C4-2B (cell line): ENCODE results near the gene PRUNE2.
A peak's percentile ranks its signal among the peaks of the same experiment; 100 is the strongest.
"Not testable (repeated sequence)": the region's sequence is repeated elsewhere in the genome, so short reads cannot be mapped to it uniquely, and the experiment has no call there.

Source experiments
- H3K27ac ChIP-seq: fragments of 450-650 bp; 2 replicates; pipeline ENCODE4 v1.5.1; 2017
- ZFX ChIP-seq: fragments of 450-650 bp; IDR thresholded peaks from 2 replicates; pipeline ENCODE4 v1.6.1; 2017
- TF ChIP-seq, protein P1 (sequence below): fragments of 450-650 bp; conservative IDR thresholded peaks from 2 replicates; pipeline ENCODE4 v1.5.1; 2017; ENCODE audit warnings: mild to moderate bottlenecking

The PRUNE2 gene

DNA sequence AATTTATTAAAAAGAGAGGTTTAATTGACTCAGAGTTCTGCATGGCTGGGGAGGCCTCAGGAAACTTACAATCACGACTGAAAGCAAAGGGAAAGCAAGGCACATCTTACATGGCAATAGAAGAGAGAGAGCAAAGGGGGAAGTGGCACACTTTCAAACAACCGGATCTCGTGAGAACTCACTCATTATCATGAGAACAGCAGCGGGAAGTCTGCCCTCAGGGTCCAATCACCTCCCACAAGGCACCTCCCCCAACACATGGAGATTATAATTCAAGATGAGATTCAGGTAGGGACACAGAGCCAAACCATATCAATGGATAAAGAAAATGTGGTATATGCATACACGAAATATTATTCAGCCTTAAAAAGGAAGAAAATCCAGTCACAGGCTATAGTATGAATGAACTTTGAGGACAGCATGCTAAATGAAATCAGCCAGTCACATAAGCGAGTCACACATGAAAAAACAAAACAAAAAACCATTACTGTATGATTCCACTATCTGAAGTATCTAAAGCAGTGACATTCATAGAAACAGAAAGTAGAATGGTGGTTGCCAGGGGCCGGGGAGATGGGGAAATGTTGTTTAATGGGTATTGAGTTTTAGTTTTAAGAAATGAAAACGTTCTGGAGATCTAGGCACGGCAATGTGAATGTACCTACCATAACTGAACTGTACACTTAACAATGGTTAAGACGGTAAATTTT, 225.0 kb downstream of the PRUNE2 start:
- no peak overlapping the region for H3K27ac ChIP-seq
- TF ChIP-seq, protein P1, sequence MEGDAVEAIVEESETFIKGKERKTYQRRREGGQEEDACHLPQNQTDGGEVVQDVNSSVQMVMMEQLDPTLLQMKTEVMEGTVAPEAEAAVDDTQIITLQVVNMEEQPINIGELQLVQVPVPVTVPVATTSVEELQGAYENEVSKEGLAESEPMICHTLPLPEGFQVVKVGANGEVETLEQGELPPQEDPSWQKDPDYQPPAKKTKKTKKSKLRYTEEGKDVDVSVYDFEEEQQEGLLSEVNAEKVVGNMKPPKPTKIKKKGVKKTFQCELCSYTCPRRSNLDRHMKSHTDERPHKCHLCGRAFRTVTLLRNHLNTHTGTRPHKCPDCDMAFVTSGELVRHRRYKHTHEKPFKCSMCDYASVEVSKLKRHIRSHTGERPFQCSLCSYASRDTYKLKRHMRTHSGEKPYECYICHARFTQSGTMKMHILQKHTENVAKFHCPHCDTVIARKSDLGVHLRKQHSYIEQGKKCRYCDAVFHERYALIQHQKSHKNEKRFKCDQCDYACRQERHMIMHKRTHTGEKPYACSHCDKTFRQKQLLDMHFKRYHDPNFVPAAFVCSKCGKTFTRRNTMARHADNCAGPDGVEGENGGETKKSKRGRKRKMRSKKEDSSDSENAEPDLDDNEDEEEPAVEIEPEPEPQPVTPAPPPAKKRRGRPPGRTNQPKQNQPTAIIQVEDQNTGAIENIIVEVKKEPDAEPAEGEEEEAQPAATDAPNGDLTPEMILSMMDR: no peak
- TF ChIP-seq ZFX: no peak

DNA sequence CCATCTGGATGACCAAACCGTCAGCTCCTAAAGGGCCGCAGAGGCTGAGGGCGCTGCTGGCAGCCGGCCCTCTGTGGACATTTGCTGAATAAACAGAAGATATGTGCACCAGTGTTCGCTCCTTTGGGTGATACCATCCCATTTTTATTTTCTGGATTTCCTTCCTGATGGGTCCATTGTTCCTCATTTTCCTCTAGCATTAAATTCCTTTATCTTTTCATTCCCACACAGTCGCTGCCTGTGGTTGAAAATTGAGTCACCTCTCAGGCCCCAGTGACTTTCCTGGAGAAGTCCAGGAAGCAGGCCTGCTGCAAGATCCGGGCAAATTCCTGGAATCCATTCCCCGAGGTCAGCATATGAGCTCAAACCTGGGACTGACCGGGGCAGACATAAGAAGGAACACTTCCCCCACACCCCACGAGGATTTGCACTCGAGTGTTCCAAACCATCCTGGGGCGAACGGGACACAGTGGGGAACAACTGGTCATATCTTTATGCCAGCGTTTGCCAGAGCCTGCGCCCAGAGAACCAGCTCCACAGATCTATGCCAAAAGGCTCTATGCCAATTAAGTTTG, 228.3 kb downstream of the PRUNE2 start:
- TF ChIP-seq, protein P1: no peak
- peak; percentile 33; the same call in 1 of the 2 replicates for TF ChIP-seq ZFX
- peak overlapping the region; percentile 84 for H3K27ac ChIP-seq

DNA sequence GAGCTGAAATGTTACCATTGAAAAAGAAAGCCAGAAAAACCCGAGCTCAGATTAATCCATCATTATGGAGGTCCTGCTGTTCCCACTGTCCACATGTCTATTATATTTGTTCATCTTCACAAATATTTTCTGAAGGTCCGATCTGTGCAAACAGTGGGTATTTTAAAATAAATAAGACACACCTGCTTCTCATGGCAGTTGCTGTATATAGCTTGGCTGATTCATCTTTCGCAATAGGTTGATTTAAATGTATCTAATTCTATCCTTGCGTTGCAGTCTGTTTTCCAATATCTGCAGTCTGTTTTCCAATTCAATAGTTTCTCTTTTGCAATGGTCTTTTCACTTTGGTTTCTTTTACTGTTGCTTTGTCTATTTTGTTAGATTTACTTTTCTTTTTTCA, 229.1 kb downstream of the PRUNE2 start:
- H3K27ac ChIP-seq: 0 out of 2 replicates have a peak overlapping the region, but pooled peaks have one; percentile 84

DNA sequence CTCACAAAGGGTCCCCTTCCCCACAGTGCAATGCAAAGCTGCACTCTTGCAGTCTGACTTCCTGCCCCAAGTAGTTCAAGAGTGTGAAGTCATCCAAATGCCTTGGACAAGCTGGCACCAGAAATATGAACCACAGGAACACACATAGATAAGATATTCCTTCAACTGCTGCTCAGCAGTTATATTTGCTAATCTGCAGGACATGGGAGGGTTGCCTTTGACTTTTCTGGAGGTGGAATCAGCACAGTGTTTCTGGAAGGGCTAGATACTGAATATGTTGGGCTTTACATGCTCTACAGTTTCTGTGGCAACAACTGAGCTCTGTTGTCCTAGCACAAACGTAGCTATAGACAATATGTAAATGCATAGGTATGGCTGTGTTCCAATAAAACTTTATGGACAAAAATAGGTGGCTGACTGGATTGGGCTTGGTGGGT, 238.4 kb downstream of the PRUNE2 start:
- TF ChIP-seq, protein P1: no peak
- TF ChIP-seq ZFX: no peak
- H3K27ac ChIP-seq: no peak overlapping the region

More for the DNA sequence above, 229.1 kb downstream of the PRUNE2 start:
- TF ChIP-seq, protein P1: no peak
- no peak for TF ChIP-seq ZFX

DNA sequence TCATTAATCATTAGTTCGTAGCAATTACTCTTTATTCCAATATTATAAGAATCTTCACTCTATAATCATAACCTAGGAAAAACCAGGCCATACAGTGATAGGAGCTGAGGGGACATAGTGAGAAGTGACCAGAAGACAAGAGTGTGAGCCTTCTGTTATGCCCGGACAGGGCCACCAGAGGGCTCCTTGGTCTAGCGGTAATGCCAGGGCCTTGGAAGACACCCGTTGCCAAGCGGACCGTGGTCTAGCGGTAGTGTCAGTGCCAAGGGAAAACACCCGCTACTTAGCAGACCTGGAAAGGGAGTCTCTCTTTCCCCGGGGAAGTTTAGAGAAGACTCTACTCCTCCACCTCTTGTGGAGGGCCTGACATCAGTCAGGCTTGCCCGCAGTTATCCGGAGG, 239.9 kb downstream of the PRUNE2 start:
- H3K27ac ChIP-seq: not testable (repeated sequence)
- TF ChIP-seq, protein P1: peak; percentile 28; the same call in 1 of the 2 replicates

DNA sequence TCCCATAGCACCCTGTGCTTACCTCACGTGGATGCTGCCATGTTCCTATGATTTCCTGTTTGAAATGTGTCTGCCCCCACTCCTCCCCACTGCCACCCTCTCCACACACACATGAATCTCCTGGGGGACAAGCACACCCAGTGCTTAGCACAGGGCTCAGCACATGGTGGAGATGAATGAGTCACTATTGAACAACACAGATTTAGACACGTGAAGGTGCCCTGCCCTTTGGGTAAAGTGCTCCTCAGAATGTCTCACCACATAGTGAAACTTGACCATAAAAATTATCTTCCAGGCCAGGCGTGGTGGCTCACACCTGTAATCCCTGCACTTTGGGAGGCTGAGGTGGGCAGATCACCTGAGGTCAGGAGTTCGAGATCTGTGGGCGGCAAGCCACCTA, 240.5 kb downstream of the PRUNE2 start:
- H3K27ac ChIP-seq: peak overlapping the region; percentile 3; the same call in 1 of the 2 replicates
- no peak for TF ChIP-seq ZFX
- TF ChIP-seq, protein P1: no peak

DNA sequence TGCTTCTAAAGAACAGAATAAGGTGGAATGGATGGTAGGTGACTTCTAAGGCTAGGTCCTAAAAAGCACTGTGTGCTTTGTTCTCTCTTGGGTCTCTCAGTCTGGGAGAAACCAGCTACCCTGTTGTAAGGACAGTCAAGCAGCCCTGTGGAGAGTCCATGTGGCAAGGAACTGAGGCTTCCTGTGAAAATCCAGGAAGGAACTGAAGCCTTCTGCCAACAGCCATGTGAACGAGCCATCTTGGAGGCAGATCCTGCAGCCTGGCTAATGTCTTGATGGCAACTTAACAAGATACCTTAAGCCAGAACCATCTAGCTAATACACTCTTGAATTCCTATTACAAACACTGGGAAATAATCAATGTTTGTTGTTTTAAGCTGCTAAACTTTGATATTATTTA, 241.8 kb downstream of the PRUNE2 start:
- TF ChIP-seq, protein P1: no peak
- no peak for TF ChIP-seq ZFX
- H3K27ac ChIP-seq: peak overlapping the region; percentile 52
